Mesodermal cell (in vitro differentiated cells): Measurements from ENCODE around the gene CAMK2B.

Experiments
- H3K27ac ChIP-seq: 2 replicates; pipeline ENCODE4 v1.7.0; 2013; ENCODE audit warnings: mild to moderate bottlenecking, low read depth, low read length, moderate library complexity; ENCODE audit not compliant: severe bottlenecking
- H3K36me3 ChIP-seq: 2 replicates; pipeline ENCODE4 v1.7.1; 2013; ENCODE audit warnings: mild to moderate bottlenecking, low read length, moderate library complexity; ENCODE audit not compliant: control insufficient read depth, insufficient read depth
- H3K4me1 ChIP-seq: one replicate; pipeline ENCODE4 v1.7.1; 2013; ENCODE audit warnings: mild to moderate bottlenecking, low read length; ENCODE audit not compliant: insufficient read depth, control insufficient read depth, poor library complexity, severe bottlenecking
- H3K4me3 ChIP-seq: 2 replicates; pipeline ENCODE4 v1.7.0; 2013; ENCODE audit warnings: low read length, control low read depth, mild to moderate bottlenecking; ENCODE audit not compliant: insufficient read depth, poor library complexity, severe bottlenecking; ENCODE audit errors: extremely low read depth
- H3K9me3 ChIP-seq: 2 replicates; pipeline ENCODE4 v1.7.1; 2013; ENCODE audit warnings: mild to moderate bottlenecking, low read length, moderate library complexity; ENCODE audit not compliant: control insufficient read depth
- WGBS, 2 experiments: methylation state at CpG; one replicate each; pipeline ENCODE4 v1.1.5; 2013; ENCODE audit warnings: missing lambda C conversion rate in 2 of 2; ENCODE audit not compliant: insufficient coverage in 2 of 2; 5-methylcytosine and 5-hydroxymethylcytosine counted together

The CAMK2B gene

DNA sequence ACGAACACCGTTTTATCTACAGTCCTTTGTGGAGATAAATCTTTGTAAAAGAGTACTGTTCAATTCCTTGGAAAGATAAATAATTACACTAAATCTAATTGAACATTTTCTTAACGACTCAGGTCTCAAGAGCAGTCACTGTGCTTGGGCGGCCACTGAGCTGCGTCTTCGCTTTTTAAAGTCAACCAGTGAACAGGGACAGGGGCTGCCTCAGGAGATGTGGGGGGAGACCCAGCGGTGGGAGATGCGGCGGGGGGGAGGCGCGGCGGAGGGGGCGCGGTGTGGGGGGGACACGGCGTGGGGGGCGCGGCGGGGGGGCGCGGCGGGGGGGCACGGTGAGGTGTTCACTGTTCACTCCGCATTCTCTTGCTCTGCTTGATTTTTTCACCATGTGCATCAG is 39.8 kb downstream of the CAMK2B start:
- no peaks in the 10 kb centered on the region for H3K36me3 ChIP-seq
- H3K4me1 ChIP-seq, result no peaks in the 10 kb centered on the region
- no peak overlapping the region for H3K4me3 ChIP-seq
- 94% methylated on average over 3 of the region's 24 CpGs; no CpG with 5 or more reads in 1 of the 2 experiments for WGBS, 2 experiments
- no peak overlapping the region for H3K27ac ChIP-seq
- no peaks in the 10 kb centered on the region for H3K9me3 ChIP-seq

- no peak overlapping the region for H3K27ac ChIP-seq
- no peaks in the 10 kb centered on the region for H3K4me1 ChIP-seq
- no peaks in the 10 kb centered on the region for H3K36me3 ChIP-seq
- no peak overlapping the region for H3K4me3 ChIP-seq
- no peaks in the 10 kb centered on the region for H3K9me3 ChIP-seq
- 87 to 89% methylated on average over 9 to 13 of the region's 16 CpGs for WGBS, 2 experiments
Measured at GRCh38 chr7:44284881-44285541, 40.4 kb downstream of the CAMK2B start.

GRCh38 chr7:44284216-44284615 is 41.2 kb downstream of the CAMK2B start:
- H3K9me3 ChIP-seq, result no peaks in the 10 kb centered on the region
- H3K4me1 ChIP-seq, result no peaks in the 10 kb centered on the region
- H3K27ac ChIP-seq, result no peak overlapping the region
- 89 to 91% methylated on average over 5 to 6 of the region's 13 CpGs for WGBS, 2 experiments
- H3K4me3 ChIP-seq, result no peak overlapping the region
- H3K36me3 ChIP-seq, result no peaks in the 10 kb centered on the region

- WGBS, 2 experiments, result 89 to 95% methylated on average over 6 to 12 of the region's 15 CpGs
- no peak overlapping the region for H3K4me3 ChIP-seq
- no peaks in the 10 kb centered on the region for H3K4me1 ChIP-seq
- H3K9me3 ChIP-seq, result no peaks in the 10 kb centered on the region
- H3K27ac ChIP-seq, result no peak overlapping the region
- no peaks in the 10 kb centered on the region for H3K36me3 ChIP-seq
Measured at GRCh38 chr7:44283381-44284211, 41.8 kb downstream of the CAMK2B start.

DNA sequence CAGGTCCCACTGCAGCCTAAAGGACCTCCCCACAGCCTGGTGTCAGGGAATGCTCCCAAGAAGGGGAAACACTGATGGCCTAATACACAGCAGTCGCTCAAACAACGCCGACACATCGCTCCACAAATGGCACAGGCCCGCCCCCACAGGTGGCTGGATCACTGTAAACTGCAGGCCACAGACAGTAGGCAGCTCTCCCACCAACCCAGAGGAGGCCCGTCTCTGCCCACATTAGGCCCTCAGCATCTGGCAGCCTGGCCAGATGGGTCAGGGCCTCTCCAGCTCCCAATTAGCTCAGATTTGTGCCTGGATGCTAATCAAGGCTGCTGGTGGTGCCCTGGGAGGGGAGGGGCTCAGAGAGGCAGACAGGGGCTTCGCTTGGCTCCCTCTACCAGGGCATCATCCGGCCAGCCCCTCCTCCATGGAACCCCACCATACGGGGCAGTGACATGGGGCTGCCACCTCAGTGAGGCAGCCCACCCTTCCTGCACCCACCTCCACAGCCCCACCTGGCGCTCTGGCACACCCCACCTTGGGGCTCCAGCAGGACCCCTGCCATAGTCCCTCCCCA is 42.7 kb downstream of the CAMK2B start:
- Histone ChIP-seq H3K36me3 (no peaks in the 10 kb centered on the region), H3K4me3 (no peak overlapping the region), H3K4me1 (no peaks in the 10 kb centered on the region), H3K27ac (no peak overlapping the region), H3K9me3 (no peaks in the 10 kb centered on the region)
- 84 to 93% methylated on average over 6 of the region's 10 CpGs for WGBS, 2 experiments

- no peaks in the 10 kb centered on the region for H3K4me1 ChIP-seq
- no peaks in the 10 kb centered on the region for H3K9me3 ChIP-seq
- 88 to 91% methylated on average over 9 to 13 of the region's 15 CpGs for WGBS, 2 experiments
- no peak overlapping the region for H3K4me3 ChIP-seq
- no peaks in the 10 kb centered on the region for H3K36me3 ChIP-seq
- no peak overlapping the region for H3K27ac ChIP-seq
Measured at GRCh38 chr7:44281811-44282600, 43.4 kb downstream of the CAMK2B start.

- Histone ChIP-seq H3K27ac (no peak overlapping the region), H3K36me3 (no peaks in the 10 kb centered on the region), H3K4me1 (peaks cover 2% of the 10 kb centered on the region), H3K4me3 (no peak overlapping the region), H3K9me3 (no peaks in the 10 kb centered on the region)
- 86 to 91% methylated on average over 17 to 20 of the region's 20 CpGs for WGBS, 2 experiments
Measured at GRCh38 chr7:44280993-44281721, 44.2 kb downstream of the CAMK2B start.

DNA sequence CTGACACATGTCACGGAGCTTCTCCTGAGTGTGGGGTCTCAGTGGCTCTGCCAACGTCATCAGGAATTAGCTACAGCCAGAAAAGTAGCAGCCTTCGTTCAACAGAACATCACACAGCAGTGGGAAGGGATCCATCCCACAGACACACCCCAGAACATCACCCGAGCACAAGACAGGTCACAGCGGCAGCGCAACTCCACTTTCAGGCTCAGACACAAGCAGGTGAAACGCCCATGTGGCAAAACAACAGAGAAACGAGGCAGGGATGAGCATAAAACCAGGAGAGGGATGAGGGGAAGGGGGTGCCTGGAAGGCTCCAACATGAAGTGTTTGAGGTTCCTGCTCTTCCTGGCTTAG is 44.8 kb downstream of the CAMK2B start:
- 77 to 78% methylated on average over 5 to 6 of the region's 8 CpGs for WGBS, 2 experiments
- no peak overlapping the region for H3K27ac ChIP-seq
- peaks cover 7% of the 10 kb centered on the region for H3K4me1 ChIP-seq
- no peak overlapping the region for H3K4me3 ChIP-seq
- no peaks in the 10 kb centered on the region for H3K36me3 ChIP-seq
- no peaks in the 10 kb centered on the region for H3K9me3 ChIP-seq

DNA sequence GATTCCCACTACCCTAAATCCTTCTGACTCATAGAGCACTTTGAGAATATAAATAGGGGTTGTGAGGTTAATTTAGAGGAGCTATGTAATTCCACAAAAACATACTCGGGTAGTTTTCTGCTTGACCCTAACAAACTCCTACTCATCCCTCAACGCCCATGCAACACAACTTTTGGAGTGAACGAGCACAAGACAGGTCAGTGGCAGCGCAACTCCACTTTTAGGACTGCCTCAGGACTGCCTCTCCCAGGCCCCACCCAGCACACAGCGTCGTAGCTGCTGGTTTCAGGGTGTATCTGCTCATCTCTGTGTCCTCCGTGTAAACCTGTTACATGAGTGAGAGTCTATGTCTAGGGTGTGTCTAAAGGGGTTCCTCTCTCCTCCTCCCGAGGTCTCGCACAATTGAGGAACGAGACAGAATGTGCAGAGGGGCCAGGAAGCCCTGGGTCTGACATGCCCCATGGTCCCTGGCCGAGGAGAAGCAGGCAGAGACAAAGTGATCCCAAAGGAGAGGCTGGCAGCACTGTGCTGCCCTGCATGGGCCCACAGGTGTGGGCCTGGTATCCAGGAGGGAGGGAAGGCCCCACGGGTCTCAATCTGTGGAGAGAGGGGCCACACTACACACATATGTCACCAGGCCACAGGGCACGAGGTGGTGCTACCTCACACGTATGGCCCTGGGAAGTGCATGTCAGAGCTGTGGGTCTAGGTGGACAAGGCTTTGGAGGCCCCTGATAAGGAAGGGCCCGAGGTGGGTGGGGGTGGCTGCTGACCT is 45.5 kb downstream of the CAMK2B start:
- peaks cover 9% of the 10 kb centered on the region for H3K4me1 ChIP-seq
- no peak overlapping the region for H3K4me3 ChIP-seq
- WGBS, 2 experiments, result 93 to 94% methylated on average over 10 of the region's 15 CpGs
- H3K27ac ChIP-seq, result no peak overlapping the region
- no peaks in the 10 kb centered on the region for H3K9me3 ChIP-seq
- no peaks in the 10 kb centered on the region for H3K36me3 ChIP-seq
